Thoracic aorta (tissue), 2 donors: ENCODE data around the gene TAS2R3. TPM values are rescaled to one million over a fixed set of nuclear protein-coding genes. Genes with fewer than 3 reads are reported as not detected.

Source experiments
- ATAC-seq: fragments of 150-250 bp; one replicate; pipeline ENCODE4 v1.8.0; 2017; ENCODE audit warnings: low read depth; ENCODE audit not compliant: insufficient number of reproducible peaks, low FRiP score
- DNase-seq: peaks from one replicate; pipeline ENCODE4 v3.0.0-alpha.2; 2020; ENCODE audit warnings: low spot score
- H3K27ac ChIP-seq, 2 donors: fragments of 200-600 bp; sonication (generic); 1 replicate in 1 of 2; 2 replicates in 1 of 2; pipeline ENCODE4 v1.5.1; 2016; ENCODE audit warnings: mild to moderate bottlenecking in 2 of 2, moderate library complexity in 2 of 2
- H3K27me3 ChIP-seq: fragments of 200-600 bp; sonication (generic); replicated peaks from 2 replicates; pipeline ENCODE4 v1.6.0; 2016; ENCODE audit warnings: mild to moderate bottlenecking; ENCODE audit not compliant: insufficient read depth
- H3K36me3 ChIP-seq: fragments of 200-600 bp; sonication (generic); one replicate; pipeline ENCODE4 v1.5.1; 2016
- H3K4me1 ChIP-seq, 2 donors: fragments of 200-600 bp; sonication (generic); 1 replicate in 1 of 2; 2 replicates in 1 of 2; pipeline versions ENCODE4 v1.5.1 to v1.6.0; 2016; ENCODE audit warnings: low read depth in 2 of 2, mild to moderate bottlenecking in 1 of 2; ENCODE audit not compliant: control insufficient read depth in 1 of 2
- H3K4me3 ChIP-seq: fragments of 200-600 bp; sonication (generic); 2 replicates; pipeline ENCODE4 v1.5.1; 2016; ENCODE audit warnings: mild to moderate bottlenecking
- H3K9me3 ChIP-seq: fragments of 200-600 bp; sonication (generic); 2 replicates; pipeline ENCODE4 v1.5.1; 2016
- CTCF ChIP-seq: fragments of 200-600 bp; sonication (generic); IDR thresholded peaks from one replicate; pipeline ENCODE4 v1.5.1; 2019; ENCODE audit warnings: antibody characterized with exemption
- total RNA-seq, 2 donors: library from RNA; depleted of rRNA; stranded (reverse); fragments of >200 nt; gene quantifications; one replicate each; pipeline versions ENCODE4 v1.1.0 to v1.2.3, GENCODE V29; 2016

The TAS2R3 gene
- total RNA-seq, 2 donors from 2014 or later: 0.41 TPM; not detected in 1

- no peak for TF ChIP-seq CTCF
- Histone ChIP-seq H3K9me3 (no peaks in the 10 kb centered on the region), H3K4me3 (no peak overlapping the region)
These were observed 24.4 kb downstream of the TAS2R3 start for GRCh38 chr7:141788296-141788695.

DNA sequence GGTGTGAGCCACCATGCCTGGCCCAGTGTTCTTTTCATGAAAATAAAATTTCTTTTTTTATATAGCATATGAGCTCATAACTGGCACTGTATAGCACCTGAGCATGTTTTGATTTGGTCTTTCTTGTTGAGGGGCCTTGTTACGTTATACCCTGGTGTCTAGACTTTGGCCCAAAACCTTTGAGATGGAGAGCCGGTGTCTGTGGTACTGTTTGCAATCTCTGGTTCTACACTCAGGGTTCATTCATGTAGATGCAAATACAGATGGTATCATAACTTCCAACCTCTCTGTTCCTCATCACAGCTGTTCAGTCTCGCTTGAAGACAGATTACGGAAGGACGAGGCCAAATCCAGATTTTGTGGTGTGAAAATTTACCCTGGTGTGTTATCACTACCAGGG, 26.0 kb downstream of the TAS2R3 start, which contains the start of gene TAS2R5:
Gene TAS2R5, plus strand, starts transcription at position 301 of the 400 bp plus-strand sequence. CDS start 145 bp downstream, outside the sequence.
- no peak for TF ChIP-seq CTCF
- no peak for ATAC-seq

More at GRCh38 chr7:141788296-141788695, 24.4 kb downstream of the TAS2R3 start:
- DNase-seq (no peak), ATAC-seq (no peak)
- peaks cover 12% of the 10 kb centered on the region for H3K36me3 ChIP-seq
- H3K27me3 ChIP-seq: no peaks in the 10 kb centered on the region
- H3K4me1 ChIP-seq: no peaks in the 10 kb centered on the region
- no peak overlapping the region for H3K27ac ChIP-seq

GRCh38 chr7:141792526-141792925, 28.6 kb downstream of the TAS2R3 start:
- H3K27ac ChIP-seq: no peak overlapping the region
- H3K36me3 ChIP-seq: peaks cover 12% of the 10 kb centered on the region
- TF ChIP-seq CTCF: no peak
- DNase-seq (no peak), ATAC-seq (no peak)
- no peaks in the 10 kb centered on the region for H3K9me3 ChIP-seq
- H3K27me3 ChIP-seq: no peaks in the 10 kb centered on the region
- no peak overlapping the region for H3K4me3 ChIP-seq
- no peaks in the 10 kb centered on the region for H3K4me1 ChIP-seq

More for the DNA sequence above, 26.0 kb downstream of the TAS2R3 start, which contains the start of gene TAS2R5:
- DNase-seq: no peak
- Histone ChIP-seq H3K36me3 (peaks cover 12% of the 10 kb centered on the region), H3K4me1 (no peaks in the 10 kb centered on the region), H3K27ac (no peak within 1 kb of the TSS), H3K9me3 (no peaks in the 10 kb centered on the region), H3K27me3 (no peaks in the 10 kb centered on the region), H3K4me3 (no peak within 1 kb of the TSS)

Other genes with a start within 250 kb of the TAS2R3 start
- gene AGK, start 212.7 kb upstream of the TAS2R3 start, total RNA-seq: 10 to 100 TPM; 27.8 to 28.3 TPM
- 10 to 100 TPM; 29.0 to 37.8 TPM for gene DENND11, start 61.9 kb upstream of the TAS2R3 start, total RNA-seq
- not detected for gene WEE2, start 55.7 kb upstream of the TAS2R3 start, total RNA-seq
- 100 to 1,000 TPM in 1 of 2 donors, 10 to 100 TPM in 1; 50.8 to 157 TPM for gene SSBP1, start 25.7 kb upstream of the TAS2R3 start, total RNA-seq
- 1 to 10 TPM in 1 of 2 donors, under 1 TPM in 1; 0.81 to 3.5 TPM for gene TAS2R4, start 12.6 kb downstream of the TAS2R3 start, total RNA-seq
- 1 to 10 TPM; 2.2 to 4.4 TPM for gene TAS2R5, start 26.1 kb downstream of the TAS2R3 start, total RNA-seq
- gene PRSS37, start 77.4 kb downstream of the TAS2R3 start, total RNA-seq: not detected
- not detected for gene OR9A4, start 152.3 kb downstream of the TAS2R3 start, total RNA-seq
- 1 to 10 TPM; 3.0 to 3.7 TPM for gene CLEC5A, start 182.9 kb downstream of the TAS2R3 start, total RNA-seq
- not detected for gene TAS2R38, start 209.7 kb downstream of the TAS2R3 start, total RNA-seq
- 1 to 10 TPM; 1.6 to 2.4 TPM for gene MGAM, start 231.8 kb downstream of the TAS2R3 start, total RNA-seq